ENCODE data around the gene MTERF2.

MTERF2 gene

DNA sequence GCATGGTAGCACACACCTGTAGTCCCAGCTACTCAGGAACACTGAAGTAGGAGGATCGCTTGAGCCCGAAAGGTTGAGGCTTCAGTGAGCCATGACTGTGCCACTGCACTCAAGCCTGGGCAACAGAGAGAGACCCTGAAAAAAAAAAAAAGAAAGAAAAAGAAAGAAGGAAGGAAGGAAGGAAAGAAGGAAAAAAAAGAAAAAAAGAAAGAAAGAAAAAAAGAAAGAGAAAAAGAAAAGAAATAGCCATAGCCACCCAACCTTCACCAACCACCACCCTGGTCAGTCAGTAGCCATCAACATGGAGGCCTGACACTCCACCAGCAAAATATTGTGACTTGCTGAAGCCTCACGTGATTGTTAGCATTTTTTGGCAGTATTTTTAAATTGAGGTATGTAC lies 52.7 kb downstream of the MTERF2 start:
- H3K36me3 ChIP-seq (ENCODE audit: control insufficient read depth, insufficient read depth, low read length): no peaks in the 10 kb centered on the region
- H3K27me3 ChIP-seq (ENCODE audit: control insufficient read depth, insufficient read depth, low read length): no peaks in the 10 kb centered on the region

More for the DNA sequence above, 52.7 kb downstream of the MTERF2 start:
- Histone ChIP-seq H3K4me1 (ENCODE audit: control insufficient read depth, insufficient read depth, low read length) (no peaks in the 10 kb centered on the region), H3K4me3 (ENCODE audit: low read length) (no peak overlapping the region), H3K9ac (ENCODE audit: low read length) (no peak overlapping the region), H3K27ac (ENCODE audit: low read depth, low read length) (no peak overlapping the region)

Data from rectal smooth muscle tissue (tissue), 1 donor.